Natural killer cell (primary cell): ENCODE measurements around the gene FKBP1A. TPM values are rescaled to one million over a fixed set of nuclear protein-coding genes. Genes with fewer than 3 reads are reported as not detected.

ENCODE experiments used
- ATAC-seq, 3 donors: fragments of 150-1000 bp in 2 of 3; fragments of 200-7000 bp in 1 of 3; cut with Tn5 transposase; 1 replicate in 1 of 3; 2 replicates in 2 of 3; pipeline ENCODE4 v1.10.0; 2021; ENCODE audit warnings: mild to moderate bottlenecking in 2 of 3, moderate library complexity in 2 of 3
- DNase-seq, 2 donors: peaks; one replicate each; pipeline versions ENCODE4 v3.0.0 to v3.0.0-alpha.2; 2013 to 2021; ENCODE audit warnings: mixed read lengths in 1 of 2
- H3K27ac ChIP-seq: one replicate; pipeline ENCODE4 v1.5.1; 2013; ENCODE audit warnings: mild to moderate bottlenecking, low read length
- H3K27me3 ChIP-seq: one replicate; pipeline ENCODE4 v1.6.1; 2013; ENCODE audit warnings: low read length; ENCODE audit not compliant: control insufficient read depth, insufficient read depth
- H3K36me3 ChIP-seq: one replicate; pipeline ENCODE4 v1.6.1; 2013; ENCODE audit warnings: low read length; ENCODE audit not compliant: control insufficient read depth, insufficient read depth
- H3K4me1 ChIP-seq: one replicate; pipeline ENCODE4 v1.6.1; 2013; ENCODE audit warnings: low read length; ENCODE audit not compliant: control insufficient read depth, insufficient read depth
- H3K4me3 ChIP-seq: one replicate; pipeline ENCODE4 v1.5.1; 2013; ENCODE audit warnings: low read length
- H3K9me3 ChIP-seq: one replicate; pipeline ENCODE4 v1.6.1; 2013; ENCODE audit warnings: low read length; ENCODE audit not compliant: control insufficient read depth, insufficient read depth
- H3K27ac Mint-ChIP-seq, 2 donors: one replicate each; pipeline ENCODE4 v1.8.0; 2022; ENCODE audit warnings: mild to moderate bottlenecking in 2 of 2, mixed read lengths in 2 of 2, moderate library complexity in 1 of 2
- H3K27me3 Mint-ChIP-seq, 2 donors: one replicate each; pipeline ENCODE4 v1.8.0; 2022; ENCODE audit warnings: low read depth in 2 of 2, mixed read lengths in 2 of 2
- H3K36me3 Mint-ChIP-seq: one replicate; pipeline ENCODE4 v1.8.0; 2022; ENCODE audit warnings: mixed read lengths
- H3K4me1 Mint-ChIP-seq, 2 donors: one replicate each; pipeline ENCODE4 v1.8.0; 2022; ENCODE audit warnings: mixed read lengths in 2 of 2
- H3K4me3 Mint-ChIP-seq: one replicate; pipeline ENCODE4 v1.8.0; 2022; ENCODE audit warnings: mild to moderate bottlenecking, moderate library complexity, mixed read lengths
- H3K9me3 Mint-ChIP-seq, 2 donors: one replicate each; pipeline ENCODE4 v1.8.0; 2022; ENCODE audit warnings: mixed read lengths in 2 of 2
- CTCF ChIP-seq: fragments of 200-600 bp; IDR thresholded peaks from one replicate; pipeline ENCODE4 v1.8.0; 2022; ENCODE audit warnings: antibody characterized with exemption
- WGBS: methylation state at CpG from one replicate; pipeline ENCODE4 v1.1.7; 2013; ENCODE audit warnings: missing lambda C conversion rate; ENCODE audit not compliant: insufficient coverage; 5-methylcytosine and 5-hydroxymethylcytosine counted together
- intact Hi-C: fragments of 100-400 bp; cut with micrococcal nuclease; formaldehyde crosslinking; loops from one replicate; pipeline ENCODE4 v1.14.2; 2022
- total RNA-seq, 4 donors: library from RNA; stranded (reverse); fragments of 120-200 nt in 1 of 4; gene quantifications; one replicate each; pipeline versions ENCODE4 v1.2.3 to v1.2.4, GENCODE V29; 2013 to 2022

FKBP1A gene
- total RNA-seq, 3 donors from 2014 or later (not counting 1 experiment from before 2014, with no cell fraction given): 74.6 to 76.4 (median 75.4) TPM

GRCh38 chr20:1440024-1440423, 47.2 kb upstream of the FKBP1A start:
- Histone ChIP-seq H3K4me3 (no peak overlapping the region), H3K4me1 (peaks cover 4% of the 10 kb centered on the region), H3K27me3 (peaks cover 2% of the 10 kb centered on the region), H3K27ac (no peak overlapping the region), H3K36me3 (peaks cover 34% of the 10 kb centered on the region), H3K9me3 (no peaks in the 10 kb centered on the region)
- Mint-ChIP-seq H3K27me3 (peaks cover 3 to 11% of the 10 kb centered on the region in 2 donors), H3K36me3 (peaks cover 33% of the 10 kb centered on the region), H3K4me1 (peaks cover 4 to 16% of the 10 kb centered on the region in 2 donors), H3K4me3 (no peak overlapping the region), H3K27ac (no peak overlapping the region), H3K9me3 (no peaks in the 10 kb centered on the region)
- WGBS: 82% methylated on average over 6 of the region's 6 CpGs
- intact Hi-C loops: no loop called here
- TF ChIP-seq CTCF: no peak
- ATAC-seq (no peak), DNase-seq (peak in 1 of 2 donors; percentile 40)

GRCh38 chr20:1438361-1438760, 45.5 kb upstream of the FKBP1A start:
- H3K4me3 Mint-ChIP-seq: no peak overlapping the region
- ATAC-seq (no peak), DNase-seq (no peak)
- WGBS: 63% methylated on average over 1 of the region's 1 CpG
- TF ChIP-seq CTCF: no peak
- no peak overlapping the region for H3K27ac Mint-ChIP-seq
- H3K9me3 Mint-ChIP-seq: no peaks in the 10 kb centered on the region
- Histone ChIP-seq H3K4me3 (no peak overlapping the region), H3K4me1 (peaks cover 15% of the 10 kb centered on the region), H3K27me3 (peaks cover 9% of the 10 kb centered on the region), H3K36me3 (peaks cover 18% of the 10 kb centered on the region), H3K9me3 (no peaks in the 10 kb centered on the region), H3K27ac (no peak overlapping the region)
- intact Hi-C loops: no loop called here
- peaks cover 3 to 16% of the 10 kb centered on the region in 2 donors for H3K27me3 Mint-ChIP-seq
- peaks cover 13 to 25% of the 10 kb centered on the region in 2 donors for H3K4me1 Mint-ChIP-seq
- peaks cover 16% of the 10 kb centered on the region for H3K36me3 Mint-ChIP-seq

GRCh38 chr20:1437235-1437904, 44.5 kb upstream of the FKBP1A start:
- intact Hi-C loops: loop anchor here (1.0 to 2.0 kb wide), 2 partner anchors 45 to 124 kb away; partner anchors contain the start of gene FKBP1A
- no peaks in the 10 kb centered on the region for H3K9me3 ChIP-seq
- DNase-seq: peak; percentile 66 to 91
- peaks cover 9% of the 10 kb centered on the region for H3K36me3 ChIP-seq
- H3K4me1 ChIP-seq: peaks cover 15% of the 10 kb centered on the region
- peaks cover 12 to 26% of the 10 kb centered on the region in 2 donors for H3K27me3 Mint-ChIP-seq
- no peak overlapping the region for H3K4me3 ChIP-seq
- peaks cover 13 to 25% of the 10 kb centered on the region in 2 donors for H3K4me1 Mint-ChIP-seq
- no peaks in the 10 kb centered on the region for H3K9me3 Mint-ChIP-seq
- TF ChIP-seq CTCF: peak; percentile 83
- no peak overlapping the region for H3K27ac Mint-ChIP-seq
- peaks cover 12% of the 10 kb centered on the region for H3K27me3 ChIP-seq
- ATAC-seq: peak; percentile 70 to 73 (median 70)
- H3K36me3 Mint-ChIP-seq: peaks cover 15% of the 10 kb centered on the region
- no peak overlapping the region for H3K27ac ChIP-seq
- 34% methylated on average over 5 of the region's 5 CpGs for WGBS
- H3K4me3 Mint-ChIP-seq: no peak overlapping the region
